Neural progenitor cell (in vitro differentiated cells): ENCODE data around the gene OR2L2. TPM values are rescaled to one million over a fixed set of nuclear protein-coding genes. Genes with fewer than 3 reads are reported as not detected.

Source experiments
- DNase-seq: peaks from one replicate; pipeline ENCODE4 v3.0.0-alpha.2; 2016; ENCODE audit warnings: low spot score
- H2AFZ ChIP-seq: fragments of 200-600 bp; sonication (generic); replicated peaks from 2 replicates; pipeline ENCODE4 v1.6.1; 2016; ENCODE audit warnings: antibody characterized with exemption
- H3F3A ChIP-seq: fragments of 200-600 bp; sonication (generic); 2 replicates; pipeline ENCODE4 v1.6.1; 2016; ENCODE audit warnings: antibody characterized with exemption, low read depth
- H3K27ac ChIP-seq: fragments of 200-600 bp; sonication (generic); 2 replicates; pipeline ENCODE4 v1.5.1; 2016; ENCODE audit warnings: mild to moderate bottlenecking
- H3K27me3 ChIP-seq: fragments of 200-600 bp; sonication (generic); 2 replicates; pipeline ENCODE4 v1.6.1; 2016; ENCODE audit warnings: mild to moderate bottlenecking, moderate library complexity
- H3K36me3 ChIP-seq: fragments of 200-600 bp; sonication (generic); 2 replicates; pipeline ENCODE4 v1.5.1; 2016
- H3K4me1 ChIP-seq: fragments of 200-600 bp; sonication (generic); 2 replicates; pipeline ENCODE4 v1.6.1; 2016; ENCODE audit warnings: mixed run types
- H3K4me2 ChIP-seq: fragments of 200-600 bp; sonication (generic); 2 replicates; pipeline ENCODE4 v1.6.1; 2016
- H3K4me3 ChIP-seq: fragments of 200-600 bp; sonication (generic); 2 replicates; pipeline ENCODE4 v1.5.1; 2016
- H3K79me2 ChIP-seq: fragments of 200-600 bp; sonication (generic); 2 replicates; pipeline ENCODE4 v1.6.1; 2016; ENCODE audit warnings: low read depth
- H3K9ac ChIP-seq: fragments of 200-600 bp; sonication (generic); 2 replicates; pipeline ENCODE4 v1.6.1; 2016
- H3K9me3 ChIP-seq: fragments of 200-600 bp; sonication (generic); 2 replicates; pipeline ENCODE4 v1.5.1; 2016; ENCODE audit warnings: low read depth
- H4K20me1 ChIP-seq: fragments of 200-600 bp; sonication (generic); 2 replicates; pipeline ENCODE4 v1.6.1; 2016; ENCODE audit warnings: low read depth
- H3K27ac Mint-ChIP-seq: 3 replicates; pipeline ENCODE4 v1.8.0; 2021; ENCODE audit warnings: mixed read lengths
- H3K27me3 Mint-ChIP-seq: 2 replicates; pipeline ENCODE4 v1.8.0; 2022; ENCODE audit warnings: low read depth, mild to moderate bottlenecking, inconsistent platforms, moderate library complexity, mixed read lengths; ENCODE audit not compliant: insufficient read depth
- H3K36me3 Mint-ChIP-seq: 3 replicates; pipeline ENCODE4 v1.8.0; 2021; ENCODE audit warnings: mixed read lengths
- H3K4me1 Mint-ChIP-seq: 3 replicates; pipeline ENCODE4 v1.8.0; 2021; ENCODE audit warnings: mixed read lengths
- H3K4me3 Mint-ChIP-seq: 3 replicates; pipeline ENCODE4 v1.8.0; 2021; ENCODE audit warnings: mild to moderate bottlenecking, moderate library complexity, mixed read lengths
- H3K9me3 Mint-ChIP-seq: 3 replicates; pipeline ENCODE4 v1.8.0; 2020; ENCODE audit warnings: mixed read lengths
- EZH2 ChIP-seq: fragments of 200-600 bp; sonication (generic); IDR thresholded peaks from 2 replicates; pipeline ENCODE4 v1.6.1; 2017; ENCODE audit warnings: antibody characterized with exemption, mild to moderate bottlenecking, moderate library complexity
- EZH2phosphoT487 ChIP-seq: fragments of 200-600 bp; sonication (generic); IDR thresholded peaks from 2 replicates; pipeline ENCODE4 v1.6.1; 2017; ENCODE audit warnings: antibody characterized with exemption
- total RNA-seq: library from RNA; depleted of rRNA; stranded (reverse); fragments of >200 nt; gene quantifications from 2 replicates; pipeline ENCODE4 v1.2.3, GENCODE V29; 2015; ENCODE audit warnings: low replicate concordance
- TF ChIP-seq, protein P1 (sequence below): fragments of 200-600 bp; sonication (generic); IDR thresholded peaks from 2 replicates; pipeline ENCODE4 v1.5.1; 2017; ENCODE audit warnings: antibody characterized with exemption, mild to moderate bottlenecking

OR2L2 gene, protein sequence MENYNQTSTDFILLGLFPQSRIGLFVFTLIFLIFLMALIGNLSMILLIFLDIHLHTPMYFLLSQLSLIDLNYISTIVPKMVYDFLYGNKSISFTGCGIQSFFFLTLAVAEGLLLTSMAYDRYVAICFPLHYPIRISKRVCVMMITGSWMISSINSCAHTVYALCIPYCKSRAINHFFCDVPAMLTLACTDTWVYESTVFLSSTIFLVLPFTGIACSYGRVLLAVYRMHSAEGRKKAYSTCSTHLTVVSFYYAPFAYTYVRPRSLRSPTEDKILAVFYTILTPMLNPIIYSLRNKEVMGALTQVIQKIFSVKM
- not detected in 2 replicates for total RNA-seq

DNA sequence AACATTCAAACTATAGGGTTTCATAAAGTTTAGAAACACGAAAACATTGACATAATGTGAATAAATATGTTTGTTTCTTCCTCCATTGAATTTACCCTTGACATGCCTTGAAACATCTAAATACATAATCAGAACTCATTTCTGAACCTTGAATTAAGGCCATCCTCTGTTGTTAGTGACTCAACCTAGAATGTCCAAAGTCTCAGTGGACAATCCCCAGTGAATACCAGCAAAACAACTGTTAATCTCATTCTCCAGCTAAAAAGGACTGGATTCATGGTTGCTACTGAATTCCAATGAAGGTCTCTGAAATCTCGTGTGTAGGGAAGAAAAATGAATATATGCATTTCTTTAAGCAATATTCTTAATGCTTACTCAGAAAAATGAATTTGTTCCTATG lies at the start of gene OR2L2:
OR2L2 (plus strand) TSS at position 301 of the 400 bp plus-strand sequence. CDS start 8,198 bp downstream, outside the sequence.
- Histone ChIP-seq H3K4me3 (no peak within 1 kb of the TSS), H4K20me1 (no peaks in the 10 kb centered on the region), H3K36me3 (no peaks in the 10 kb centered on the region), H3K9ac (no peak within 1 kb of the TSS), H3K79me2 (no peaks in the 10 kb centered on the region), H3K27me3 (no peaks in the 10 kb centered on the region), H3K4me2 (no peak within 1 kb of the TSS), H2AFZ (no peak within 1 kb of the TSS), H3K4me1 (no peaks in the 10 kb centered on the region), H3K27ac (no peak within 1 kb of the TSS), H3K9me3 (peaks cover 38% of the 10 kb centered on the region), H3F3A (no peaks in the 10 kb centered on the region)
- H3K36me3 Mint-ChIP-seq = no peaks in the 10 kb centered on the region
- H3K27me3 Mint-ChIP-seq = peaks cover 2% of the 10 kb centered on the region
- no peaks in the 10 kb centered on the region for H3K4me1 Mint-ChIP-seq
- no peak for DNase-seq
- TF ChIP-seq, protein P1, sequence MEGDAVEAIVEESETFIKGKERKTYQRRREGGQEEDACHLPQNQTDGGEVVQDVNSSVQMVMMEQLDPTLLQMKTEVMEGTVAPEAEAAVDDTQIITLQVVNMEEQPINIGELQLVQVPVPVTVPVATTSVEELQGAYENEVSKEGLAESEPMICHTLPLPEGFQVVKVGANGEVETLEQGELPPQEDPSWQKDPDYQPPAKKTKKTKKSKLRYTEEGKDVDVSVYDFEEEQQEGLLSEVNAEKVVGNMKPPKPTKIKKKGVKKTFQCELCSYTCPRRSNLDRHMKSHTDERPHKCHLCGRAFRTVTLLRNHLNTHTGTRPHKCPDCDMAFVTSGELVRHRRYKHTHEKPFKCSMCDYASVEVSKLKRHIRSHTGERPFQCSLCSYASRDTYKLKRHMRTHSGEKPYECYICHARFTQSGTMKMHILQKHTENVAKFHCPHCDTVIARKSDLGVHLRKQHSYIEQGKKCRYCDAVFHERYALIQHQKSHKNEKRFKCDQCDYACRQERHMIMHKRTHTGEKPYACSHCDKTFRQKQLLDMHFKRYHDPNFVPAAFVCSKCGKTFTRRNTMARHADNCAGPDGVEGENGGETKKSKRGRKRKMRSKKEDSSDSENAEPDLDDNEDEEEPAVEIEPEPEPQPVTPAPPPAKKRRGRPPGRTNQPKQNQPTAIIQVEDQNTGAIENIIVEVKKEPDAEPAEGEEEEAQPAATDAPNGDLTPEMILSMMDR = no peak
- TF ChIP-seq EZH2 (no peak), EZH2phosphoT487 (no peak)
- H3K4me3 Mint-ChIP-seq = no peak within 1 kb of the TSS
- no peak within 1 kb of the TSS for H3K27ac Mint-ChIP-seq
- H3K9me3 Mint-ChIP-seq = peaks cover 31% of the 10 kb centered on the region

DNA sequence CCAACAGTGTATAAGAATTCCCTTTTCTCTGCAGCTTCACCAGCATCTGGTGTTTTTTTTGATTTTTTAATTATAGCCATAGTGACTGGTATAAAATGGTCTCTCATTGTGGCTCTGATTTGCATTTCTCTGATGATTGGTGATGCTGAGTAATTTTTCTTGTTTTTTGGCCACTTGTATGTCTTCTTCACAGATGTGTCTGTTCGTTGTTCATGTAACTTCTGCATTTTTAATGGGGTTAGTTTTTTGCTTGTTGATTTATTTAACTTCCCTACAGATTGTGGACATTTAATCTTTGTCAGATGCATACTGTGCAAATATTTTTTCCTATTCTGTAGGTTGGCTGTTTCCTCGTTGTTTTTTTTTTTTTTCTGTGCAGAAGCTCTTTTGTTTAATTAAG lies 36.9 kb upstream of the OR2L2 start:
- H3K4me3 ChIP-seq = no peak overlapping the region
- H3K9me3 ChIP-seq = peaks cover 51% of the 10 kb centered on the region
- no peaks in the 10 kb centered on the region for H4K20me1 ChIP-seq

DNA sequence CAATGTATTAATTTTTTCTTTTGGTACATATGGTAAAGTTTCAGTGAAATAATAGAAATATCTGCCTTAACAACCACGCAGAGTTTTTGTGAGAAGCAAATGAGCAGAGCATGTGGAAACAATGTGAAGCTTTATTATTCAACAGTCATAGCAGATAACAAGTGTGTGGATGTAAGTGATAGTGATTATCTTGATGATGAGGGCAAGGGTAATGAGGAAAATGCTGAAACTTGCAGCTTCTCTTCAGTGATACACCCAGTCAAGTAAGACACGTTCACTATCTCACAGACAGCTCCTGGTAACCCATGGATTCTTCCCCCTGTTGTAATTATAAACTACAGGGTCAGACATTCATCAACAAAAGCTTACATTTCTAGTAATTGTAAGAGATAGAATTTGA lies 31.1 kb upstream of the OR2L2 start:
- no peaks in the 10 kb centered on the region for H3K4me1 Mint-ChIP-seq
- H3K9me3 ChIP-seq = peaks cover 36% of the 10 kb centered on the region

More for the DNA sequence above, 36.9 kb upstream of the OR2L2 start:
- H3K4me2 ChIP-seq = no peak overlapping the region
- no peaks in the 10 kb centered on the region for H3K4me1 Mint-ChIP-seq
- H3K27me3 ChIP-seq = no peaks in the 10 kb centered on the region
- no peaks in the 10 kb centered on the region for H3K4me1 ChIP-seq
- no peak overlapping the region for H3K27ac Mint-ChIP-seq
- no peak overlapping the region for H3K27ac ChIP-seq
- DNase-seq = no peak
- no peak overlapping the region for H3K4me3 Mint-ChIP-seq
- no peak overlapping the region for H2AFZ ChIP-seq
- H3K27me3 Mint-ChIP-seq = peaks cover 2% of the 10 kb centered on the region
- peaks cover 26% of the 10 kb centered on the region for H3K9me3 Mint-ChIP-seq
- no peaks in the 10 kb centered on the region for H3F3A ChIP-seq
- H3K79me2 ChIP-seq = no peaks in the 10 kb centered on the region
- H3K9ac ChIP-seq = no peak overlapping the region
- H3K36me3 ChIP-seq = no peaks in the 10 kb centered on the region
- TF ChIP-seq EZH2phosphoT487 (no peak), EZH2 (no peak)
- TF ChIP-seq, protein P1 = no peak
- no peaks in the 10 kb centered on the region for H3K36me3 Mint-ChIP-seq

DNA sequence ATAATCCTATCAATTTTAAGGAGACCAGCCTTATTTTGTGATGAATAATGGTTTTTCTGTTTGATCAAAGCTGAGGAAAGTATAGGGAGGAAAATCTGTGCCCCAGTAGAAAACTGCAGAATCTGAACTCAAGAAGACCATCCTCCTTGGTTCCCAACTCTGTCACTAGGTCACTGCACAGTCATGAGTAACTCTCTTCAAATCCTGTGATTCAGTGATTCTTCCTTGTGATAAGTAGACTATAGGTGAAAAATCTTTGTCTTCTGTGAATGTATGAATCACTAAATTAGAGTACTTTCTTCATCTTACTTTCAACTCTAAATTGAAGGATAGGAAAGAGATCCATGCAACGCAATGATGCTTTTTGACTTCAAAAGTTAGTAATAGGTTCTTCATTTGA lies 29.7 kb upstream of the OR2L2 start:
- Histone ChIP-seq H3K27me3 (no peaks in the 10 kb centered on the region), H3K36me3 (no peaks in the 10 kb centered on the region), H2AFZ (no peak overlapping the region), H3K4me3 (no peak overlapping the region), H3K9me3 (peaks cover 39% of the 10 kb centered on the region), H3F3A (no peaks in the 10 kb centered on the region), H3K9ac (no peak overlapping the region), H4K20me1 (no peaks in the 10 kb centered on the region), H3K4me2 (no peak overlapping the region), H3K4me1 (no peaks in the 10 kb centered on the region), H3K79me2 (no peaks in the 10 kb centered on the region), H3K27ac (no peak overlapping the region)
- TF ChIP-seq EZH2phosphoT487 (no peak), EZH2 (no peak)
- TF ChIP-seq, protein P1 = no peak
- DNase-seq = no peak
- Mint-ChIP-seq H3K27ac (no peak overlapping the region), H3K4me3 (no peak overlapping the region), H3K36me3 (no peaks in the 10 kb centered on the region), H3K9me3 (peaks cover 8% of the 10 kb centered on the region), H3K4me1 (no peaks in the 10 kb centered on the region), H3K27me3 (no peaks in the 10 kb centered on the region)

More for the DNA sequence above, 31.1 kb upstream of the OR2L2 start:
- Mint-ChIP-seq H3K9me3 (peaks cover 8% of the 10 kb centered on the region), H3K27ac (no peak overlapping the region), H3K4me3 (no peak overlapping the region), H3K27me3 (no peaks in the 10 kb centered on the region), H3K36me3 (no peaks in the 10 kb centered on the region)
- no peak overlapping the region for H2AFZ ChIP-seq
- no peaks in the 10 kb centered on the region for H4K20me1 ChIP-seq
- no peaks in the 10 kb centered on the region for H3K4me1 ChIP-seq
- no peaks in the 10 kb centered on the region for H3K27me3 ChIP-seq
- no peaks in the 10 kb centered on the region for H3K36me3 ChIP-seq
- H3F3A ChIP-seq = no peaks in the 10 kb centered on the region
- no peak overlapping the region for H3K4me2 ChIP-seq
- H3K9ac ChIP-seq = no peak overlapping the region
- H3K79me2 ChIP-seq = no peaks in the 10 kb centered on the region
- no peak overlapping the region for H3K4me3 ChIP-seq
- DNase-seq = no peak
- no peak overlapping the region for H3K27ac ChIP-seq
- TF ChIP-seq EZH2 (no peak), EZH2phosphoT487 (no peak)
